ENCODE results near the gene CLCN5.

- TF ChIP-seq EZH2 (IDR thresholded peaks at IDR 0.05; ENCODE audit: low read depth, unreplicated experiment), result no peak
- no peak for TF ChIP-seq CTCF (conservative IDR thresholded peaks at IDR 0.05; ENCODE audit: low read depth in 2 of 2)
- TF ChIP-seq REST (IDR thresholded peaks at IDR 0.05; ENCODE audit: unreplicated experiment), result no peak
- TF ChIP-seq NANOG (IDR thresholded peaks at IDR 0.05; ENCODE audit: borderline replicate concordance), result no peak
- TF ChIP-seq STAT1 (IDR thresholded peaks at IDR 0.05; ENCODE audit: unreplicated experiment), result no peak
- no peak for TF ChIP-seq EZH2phosphoT487 (IDR thresholded peaks at IDR 0.05; ENCODE audit: unreplicated experiment)
- no peak for TF ChIP-seq POLR2AphosphoS5 (IDR thresholded peaks at IDR 0.05; ENCODE audit: low read depth)
- no peak for TF ChIP-seq CREB1 (CRISPR knock-in tag; IDR thresholded peaks at IDR 0.05; ENCODE audit: low read depth)
- no peak for TF ChIP-seq JUNB (IDR thresholded peaks at IDR 0.05; ENCODE audit: unreplicated experiment)
- no peak for TF ChIP-seq ZNF331 (CRISPR knock-in tag; IDR thresholded peaks at IDR 0.05; ENCODE audit: low read depth)
- TF ChIP-seq ZNF114 (CRISPR knock-in tag; IDR thresholded peaks at IDR 0.05), result no peak
Observed at GRCh38 chrX:49877397-49878101, 44.8 kb upstream of the CLCN5 start.
